Measurements from ENCODE around the gene SOX18.

SOX18 gene

GRCh38 chr20:64077876-64078551, 28.6 kb upstream of the SOX18 start:
- peak; percentile 66 for ATAC-seq (replicated peaks; ENCODE audit: extremely low read depth, poor library complexity, severe bottlenecking)
- H3K27me3 Mint-ChIP-seq = no peaks in the 10 kb centered on the region
- peaks cover 49% of the 10 kb centered on the region for H3K4me1 Mint-ChIP-seq
- H3K4me3 Mint-ChIP-seq = peak overlapping the region; percentile 93
- H3K36me3 Mint-ChIP-seq (ENCODE audit: insufficient read depth) = peaks cover 13% of the 10 kb centered on the region
- peak overlapping the region; percentile 70 for H3K27ac Mint-ChIP-seq (ENCODE audit: low read depth)
- no peaks in the 10 kb centered on the region for H3K9me3 Mint-ChIP-seq
- DNase-seq (ENCODE audit: low spot score in 2 of 2) = peak; percentile 49 to 59

DNA sequence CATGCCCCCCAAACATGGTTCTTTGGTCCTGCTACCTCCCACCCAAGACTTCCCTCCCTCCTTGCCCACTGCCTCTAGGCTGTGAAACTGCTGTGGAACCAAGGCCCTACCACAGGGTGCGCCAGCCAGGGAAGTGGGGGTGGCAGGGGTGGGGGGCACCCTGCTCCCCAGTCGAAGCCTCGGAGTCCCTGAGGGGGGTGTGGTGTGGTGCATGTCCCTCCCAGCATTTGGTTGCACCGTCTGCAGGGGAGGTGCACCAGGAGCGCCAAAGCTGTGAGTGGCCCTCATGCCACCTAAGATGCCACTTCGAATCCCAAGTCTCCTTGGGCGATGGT, 28.1 kb upstream of the SOX18 start:
- H3K4me1 Mint-ChIP-seq = peaks cover 44% of the 10 kb centered on the region
- H3K4me3 Mint-ChIP-seq = peak overlapping the region; percentile 93
- ATAC-seq (replicated peaks; ENCODE audit: extremely low read depth, poor library complexity, severe bottlenecking) (peak; percentile 4), DNase-seq (ENCODE audit: low spot score in 2 of 2) (no peak)
- no peaks in the 10 kb centered on the region for H3K9me3 Mint-ChIP-seq
- H3K27ac Mint-ChIP-seq (ENCODE audit: low read depth) = peak overlapping the region; percentile 70
- H3K27me3 Mint-ChIP-seq = no peaks in the 10 kb centered on the region
- H3K36me3 Mint-ChIP-seq (ENCODE audit: insufficient read depth) = peaks cover 13% of the 10 kb centered on the region

GRCh38 chr20:64077094-64077493, 27.7 kb upstream of the SOX18 start:
- Mint-ChIP-seq H3K27ac (ENCODE audit: low read depth) (peak overlapping the region; percentile 41), H3K36me3 (ENCODE audit: insufficient read depth) (peaks cover 13% of the 10 kb centered on the region), H3K9me3 (no peaks in the 10 kb centered on the region), H3K4me3 (peak overlapping the region; percentile 93), H3K27me3 (no peaks in the 10 kb centered on the region), H3K4me1 (peaks cover 40% of the 10 kb centered on the region)
- DNase-seq (ENCODE audit: low spot score in 2 of 2) (no peak), ATAC-seq (replicated peaks; ENCODE audit: extremely low read depth, poor library complexity, severe bottlenecking) (no peak)

GRCh38 chr20:64076061-64076997, 26.9 kb upstream of the SOX18 start:
- Mint-ChIP-seq H3K4me1 (peaks cover 33% of the 10 kb centered on the region), H3K9me3 (no peaks in the 10 kb centered on the region), H3K36me3 (ENCODE audit: insufficient read depth) (peaks cover 13% of the 10 kb centered on the region), H3K27ac (ENCODE audit: low read depth) (peak overlapping the region; percentile 71), H3K4me3 (peak overlapping the region; percentile 93), H3K27me3 (no peaks in the 10 kb centered on the region)
- DNase-seq (ENCODE audit: low spot score in 2 of 2) (no peak), ATAC-seq (replicated peaks; ENCODE audit: extremely low read depth, poor library complexity, severe bottlenecking) (no peak)

DNA sequence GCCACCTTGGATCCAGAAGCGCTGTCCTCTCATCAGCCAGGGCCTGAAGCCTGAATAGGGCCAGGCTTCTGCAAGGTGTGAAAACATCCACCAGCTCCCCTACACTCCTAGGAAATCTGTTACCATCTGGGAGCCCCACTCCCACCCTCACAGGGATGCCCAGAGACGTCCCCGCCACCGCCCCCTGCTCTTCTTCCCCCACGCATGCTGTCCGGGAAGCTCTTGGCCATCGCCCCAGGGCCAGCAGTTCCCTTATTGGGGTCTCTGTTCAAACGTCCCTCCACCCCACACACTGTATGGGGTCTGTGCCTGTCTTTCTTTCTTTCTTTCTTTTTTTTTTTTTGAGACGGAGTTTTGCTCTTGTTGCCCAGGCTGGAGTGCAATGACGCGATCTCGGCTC, 26.1 kb upstream of the SOX18 start:
- no peaks in the 10 kb centered on the region for H3K27me3 Mint-ChIP-seq
- H3K36me3 Mint-ChIP-seq (ENCODE audit: insufficient read depth) = peaks cover 13% of the 10 kb centered on the region
- no peaks in the 10 kb centered on the region for H3K9me3 Mint-ChIP-seq
- peak overlapping the region; percentile 71 for H3K27ac Mint-ChIP-seq (ENCODE audit: low read depth)
- no peak for DNase-seq (ENCODE audit: low spot score in 2 of 2)
- peak overlapping the region; percentile 93 for H3K4me3 Mint-ChIP-seq
- H3K4me1 Mint-ChIP-seq = peaks cover 29% of the 10 kb centered on the region
- no peak for ATAC-seq (replicated peaks; ENCODE audit: extremely low read depth, poor library complexity, severe bottlenecking)

- H3K4me3 Mint-ChIP-seq = no peak overlapping the region
- no peak for ATAC-seq (replicated peaks; ENCODE audit: extremely low read depth, poor library complexity, severe bottlenecking)
- peak overlapping the region; percentile 71 for H3K27ac Mint-ChIP-seq (ENCODE audit: low read depth)
- peaks cover 12% of the 10 kb centered on the region for H3K36me3 Mint-ChIP-seq (ENCODE audit: insufficient read depth)
- DNase-seq (ENCODE audit: low spot score in 2 of 2) = no peak
- H3K9me3 Mint-ChIP-seq = no peaks in the 10 kb centered on the region
- no peaks in the 10 kb centered on the region for H3K27me3 Mint-ChIP-seq
- H3K4me1 Mint-ChIP-seq = peaks cover 24% of the 10 kb centered on the region
These were observed 25.5 kb upstream of the SOX18 start for GRCh38 chr20:64074963-64075362.

GRCh38 chr20:64074184-64074789, 24.8 kb upstream of the SOX18 start:
- DNase-seq (ENCODE audit: low spot score in 2 of 2) = no peak
- H3K9me3 Mint-ChIP-seq = no peaks in the 10 kb centered on the region
- H3K36me3 Mint-ChIP-seq (ENCODE audit: insufficient read depth) = peaks cover 11% of the 10 kb centered on the region
- no peaks in the 10 kb centered on the region for H3K27me3 Mint-ChIP-seq
- H3K4me1 Mint-ChIP-seq = peaks cover 24% of the 10 kb centered on the region
- no peak for ATAC-seq (replicated peaks; ENCODE audit: extremely low read depth, poor library complexity, severe bottlenecking)
- H3K4me3 Mint-ChIP-seq = no peak overlapping the region
- H3K27ac Mint-ChIP-seq (ENCODE audit: low read depth) = no peak overlapping the region

GRCh38 chr20:64073476-64074183, 24.2 kb upstream of the SOX18 start:
- DNase-seq (ENCODE audit: low spot score in 2 of 2) (no peak), ATAC-seq (replicated peaks; ENCODE audit: extremely low read depth, poor library complexity, severe bottlenecking) (no peak)
- H3K27ac Mint-ChIP-seq (ENCODE audit: low read depth) = no peak overlapping the region
- peaks cover 19% of the 10 kb centered on the region for H3K4me1 Mint-ChIP-seq
- H3K9me3 Mint-ChIP-seq = no peaks in the 10 kb centered on the region
- peaks cover 15% of the 10 kb centered on the region for H3K36me3 Mint-ChIP-seq (ENCODE audit: insufficient read depth)
- H3K27me3 Mint-ChIP-seq = no peaks in the 10 kb centered on the region
- H3K4me3 Mint-ChIP-seq = no peak overlapping the region

DNA sequence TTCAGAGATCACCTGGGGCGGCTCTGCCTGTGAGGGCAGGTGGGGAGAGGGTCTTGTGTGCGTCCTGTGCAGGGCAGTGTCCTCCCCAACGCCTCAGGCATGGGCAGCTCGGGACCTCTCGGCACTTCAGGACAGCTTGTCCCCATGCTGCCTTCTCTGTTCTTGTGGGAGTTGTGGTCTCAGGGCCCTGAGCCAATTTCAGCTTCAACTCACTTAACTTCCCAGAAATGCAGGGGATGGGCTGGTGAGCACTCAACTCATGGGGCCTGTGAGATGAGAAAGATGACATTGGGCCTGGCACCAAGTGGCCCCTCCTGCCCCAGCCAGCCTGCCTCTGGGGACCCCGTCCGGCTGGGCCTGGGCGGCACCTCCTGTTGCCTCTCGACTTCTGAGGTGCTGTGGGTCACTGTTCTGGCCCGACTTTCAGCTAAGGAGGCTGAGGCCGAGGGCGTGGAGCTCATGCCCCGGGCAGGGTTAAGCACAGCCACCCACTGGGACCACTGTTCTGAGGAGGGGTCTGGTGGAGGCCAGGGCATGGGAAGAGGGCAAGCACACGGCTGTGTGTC, 23.1 kb upstream of the SOX18 start:
- peak overlapping the region; percentile 25 for H3K27ac Mint-ChIP-seq (ENCODE audit: low read depth)
- H3K4me1 Mint-ChIP-seq = peaks cover 14% of the 10 kb centered on the region
- no peaks in the 10 kb centered on the region for H3K9me3 Mint-ChIP-seq
- no peak overlapping the region for H3K4me3 Mint-ChIP-seq
- DNase-seq (ENCODE audit: low spot score in 2 of 2) (no peak), ATAC-seq (replicated peaks; ENCODE audit: extremely low read depth, poor library complexity, severe bottlenecking) (no peak)
- no peaks in the 10 kb centered on the region for H3K27me3 Mint-ChIP-seq
- peaks cover 15% of the 10 kb centered on the region for H3K36me3 Mint-ChIP-seq (ENCODE audit: insufficient read depth)

GRCh38 chr20:64071341-64072332, 22.2 kb upstream of the SOX18 start:
- no peaks in the 10 kb centered on the region for H3K9me3 Mint-ChIP-seq
- H3K4me3 Mint-ChIP-seq = no peak overlapping the region
- H3K27me3 Mint-ChIP-seq = no peaks in the 10 kb centered on the region
- H3K36me3 Mint-ChIP-seq (ENCODE audit: insufficient read depth) = peaks cover 12% of the 10 kb centered on the region
- peaks cover 14% of the 10 kb centered on the region for H3K4me1 Mint-ChIP-seq
- DNase-seq (ENCODE audit: low spot score in 2 of 2) (no peak), ATAC-seq (replicated peaks; ENCODE audit: extremely low read depth, poor library complexity, severe bottlenecking) (no peak)
- H3K27ac Mint-ChIP-seq (ENCODE audit: low read depth) = peak overlapping the region; percentile 25

- H3K27me3 Mint-ChIP-seq = no peaks in the 10 kb centered on the region
- peaks cover 19% of the 10 kb centered on the region for H3K4me1 Mint-ChIP-seq
- peaks cover 14% of the 10 kb centered on the region for H3K36me3 Mint-ChIP-seq (ENCODE audit: insufficient read depth)
- no peak for ATAC-seq (replicated peaks; ENCODE audit: extremely low read depth, poor library complexity, severe bottlenecking)
- no peak overlapping the region for H3K27ac Mint-ChIP-seq (ENCODE audit: low read depth)
- H3K4me3 Mint-ChIP-seq = no peak overlapping the region
- no peak for DNase-seq (ENCODE audit: low spot score in 2 of 2)
- no peaks in the 10 kb centered on the region for H3K9me3 Mint-ChIP-seq
These were observed 21.0 kb upstream of the SOX18 start for GRCh38 chr20:64070244-64070993.

Data from central memory CD8-positive, alpha-beta T cell (primary cell).